Smooth muscle cell (in vitro differentiated cells): Measurements from ENCODE around the gene RHD. TPM values are rescaled to one million over a fixed set of nuclear protein-coding genes. Genes with fewer than 3 reads are reported as not detected.
A peak's percentile ranks its signal among the peaks of the same experiment; 100 is the strongest.

Experiments
- DNase-seq: peaks from one replicate; lab custom pipeline; 2025; ENCODE audit not compliant: unreplicated experiment; lab: John Stamatoyannopoulos, UW
- H2AFZ ChIP-seq: fragments of 200-600 bp; sonication (generic); 2 replicates; pipeline ENCODE4 v1.6.0; 2016; ENCODE audit warnings: antibody characterized with exemption, low read depth, mild to moderate bottlenecking
- H3F3A ChIP-seq: fragments of 200-600 bp; sonication (generic); 2 replicates; pipeline ENCODE4 v1.6.0; 2017; ENCODE audit warnings: antibody characterized with exemption, low read depth
- H3K27ac ChIP-seq: fragments of 200-600 bp; sonication (generic); 2 replicates; pipeline ENCODE4 v1.5.1; 2016; ENCODE audit warnings: low read depth, mild to moderate bottlenecking
- H3K27me3 ChIP-seq: fragments of 200-600 bp; sonication (generic); 2 replicates; pipeline ENCODE4 v1.6.1; 2016; ENCODE audit warnings: low read depth, mild to moderate bottlenecking
- H3K36me3 ChIP-seq: fragments of 200-600 bp; sonication (generic); 2 replicates; pipeline ENCODE4 v1.5.1; 2016; ENCODE audit warnings: low read depth
- H3K4me1 ChIP-seq: fragments of 200-600 bp; sonication (generic); 2 replicates; pipeline ENCODE4 v1.5.1; 2016; ENCODE audit warnings: low read depth
- H3K4me2 ChIP-seq: fragments of 200-600 bp; sonication (generic); 2 replicates; pipeline ENCODE4 v1.6.0; 2016; ENCODE audit warnings: mild to moderate bottlenecking
- H3K4me3 ChIP-seq: fragments of 200-600 bp; sonication (generic); 2 replicates; pipeline ENCODE4 v1.5.1; 2016; ENCODE audit warnings: mild to moderate bottlenecking
- H3K79me2 ChIP-seq: fragments of 200-600 bp; sonication (generic); 2 replicates; pipeline ENCODE4 v1.6.0; 2016; ENCODE audit warnings: low read depth, mild to moderate bottlenecking
- H3K9ac ChIP-seq: fragments of 200-600 bp; sonication (generic); 2 replicates; pipeline ENCODE4 v1.6.0; 2016; ENCODE audit warnings: low read depth
- H3K9me3 ChIP-seq: fragments of 200-600 bp; sonication (generic); replicated peaks from 2 replicates; pipeline ENCODE4 v1.5.1; 2016; ENCODE audit warnings: low read depth
- H4K20me1 ChIP-seq: fragments of 200-600 bp; sonication (generic); 2 replicates; pipeline ENCODE4 v1.6.0; 2016; ENCODE audit warnings: low read depth
- WGBS: methylation state at CpG from one replicate; pipeline ENCODE4 v1.1.7; 2016; ENCODE audit warnings: low lambda C conversion rate; 5-methylcytosine and 5-hydroxymethylcytosine counted together
- polyA plus RNA-seq: library from polyadenylated mRNA; unstranded; fragments of >200 nt; fragmentation: Nextera tagmentation; extraction: Ambion mirVana; gene quantifications from 2 replicates; pipeline ENCODE4 v1.2.1, GENCODE V29; 2016
- total RNA-seq: library from RNA; depleted of rRNA; stranded (reverse); fragments of >200 nt; gene quantifications from 2 replicates; pipeline ENCODE4 v1.2.3, GENCODE V29; 2014
- TF ChIP-seq, protein P1 (sequence below): fragments of 200-600 bp; sonication (generic); IDR thresholded peaks from 2 replicates; pipeline ENCODE4 v1.5.1; 2017; ENCODE audit warnings: borderline replicate concordance, mild to moderate bottlenecking, antibody characterized with exemption; ENCODE audit not compliant: insufficient read depth, poor library complexity, severe bottlenecking

Gene RHD
- total and polyA plus RNA-seq, 2 experiments from 2014 or later = not detected

DNA sequence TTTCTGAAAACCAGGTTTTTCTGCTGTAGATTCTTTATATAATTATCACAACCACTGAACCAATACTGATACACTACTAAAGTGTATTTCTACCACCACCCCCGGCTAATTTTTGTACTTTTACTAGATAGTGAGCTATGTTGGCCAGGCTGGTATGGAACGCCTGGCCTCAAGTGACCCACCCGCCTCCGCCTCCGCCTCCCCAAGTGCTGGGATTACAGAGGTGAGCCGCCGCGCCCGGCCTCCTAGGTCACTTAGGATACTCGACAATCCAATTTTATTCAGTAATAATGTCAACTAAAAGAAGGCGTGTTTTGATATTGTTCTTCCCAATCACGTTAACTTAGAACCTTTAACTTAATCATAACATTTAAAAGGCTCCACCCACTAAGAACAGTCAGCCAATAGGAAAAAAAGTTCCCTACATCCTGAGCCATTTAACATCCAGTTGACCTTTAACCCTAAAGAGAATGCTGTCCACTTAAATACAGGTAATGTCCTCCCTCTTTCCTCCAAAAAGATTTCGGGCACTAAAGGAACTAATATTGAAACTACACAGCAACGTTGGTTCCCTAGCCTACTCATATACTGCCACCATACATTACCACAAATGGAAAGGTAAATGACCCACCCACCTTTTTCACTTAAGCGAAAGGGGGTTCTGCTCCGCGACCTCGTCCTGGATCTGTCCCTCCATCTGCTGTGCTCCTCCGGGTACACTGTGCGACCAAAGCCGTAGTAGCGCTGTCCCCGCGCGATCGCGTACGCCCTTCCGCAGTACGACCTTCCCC is 26.3 kb upstream of the RHD start:
- DNase-seq = no peak
- Histone ChIP-seq H3K36me3 (peaks cover 28% of the 10 kb centered on the region), H3K9me3 (no peaks in the 10 kb centered on the region), H3K79me2 (peaks cover 42% of the 10 kb centered on the region), H3K27me3 (no peaks in the 10 kb centered on the region), H3K4me1 (peaks cover 8% of the 10 kb centered on the region), H3K9ac (peak overlapping the region; percentile 99), H3K27ac (peak overlapping the region; percentile 99), H4K20me1 (peaks cover 51% of the 10 kb centered on the region), H3K4me2 (peak overlapping the region; percentile 93), H3F3A (peaks cover 30% of the 10 kb centered on the region), H3K4me3 (peak overlapping the region; percentile 96), H2AFZ (no peak overlapping the region)
- TF ChIP-seq, protein P1, sequence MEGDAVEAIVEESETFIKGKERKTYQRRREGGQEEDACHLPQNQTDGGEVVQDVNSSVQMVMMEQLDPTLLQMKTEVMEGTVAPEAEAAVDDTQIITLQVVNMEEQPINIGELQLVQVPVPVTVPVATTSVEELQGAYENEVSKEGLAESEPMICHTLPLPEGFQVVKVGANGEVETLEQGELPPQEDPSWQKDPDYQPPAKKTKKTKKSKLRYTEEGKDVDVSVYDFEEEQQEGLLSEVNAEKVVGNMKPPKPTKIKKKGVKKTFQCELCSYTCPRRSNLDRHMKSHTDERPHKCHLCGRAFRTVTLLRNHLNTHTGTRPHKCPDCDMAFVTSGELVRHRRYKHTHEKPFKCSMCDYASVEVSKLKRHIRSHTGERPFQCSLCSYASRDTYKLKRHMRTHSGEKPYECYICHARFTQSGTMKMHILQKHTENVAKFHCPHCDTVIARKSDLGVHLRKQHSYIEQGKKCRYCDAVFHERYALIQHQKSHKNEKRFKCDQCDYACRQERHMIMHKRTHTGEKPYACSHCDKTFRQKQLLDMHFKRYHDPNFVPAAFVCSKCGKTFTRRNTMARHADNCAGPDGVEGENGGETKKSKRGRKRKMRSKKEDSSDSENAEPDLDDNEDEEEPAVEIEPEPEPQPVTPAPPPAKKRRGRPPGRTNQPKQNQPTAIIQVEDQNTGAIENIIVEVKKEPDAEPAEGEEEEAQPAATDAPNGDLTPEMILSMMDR = no peak
- 16% methylated on average over 30 of the region's 30 CpGs for WGBS

DNA sequence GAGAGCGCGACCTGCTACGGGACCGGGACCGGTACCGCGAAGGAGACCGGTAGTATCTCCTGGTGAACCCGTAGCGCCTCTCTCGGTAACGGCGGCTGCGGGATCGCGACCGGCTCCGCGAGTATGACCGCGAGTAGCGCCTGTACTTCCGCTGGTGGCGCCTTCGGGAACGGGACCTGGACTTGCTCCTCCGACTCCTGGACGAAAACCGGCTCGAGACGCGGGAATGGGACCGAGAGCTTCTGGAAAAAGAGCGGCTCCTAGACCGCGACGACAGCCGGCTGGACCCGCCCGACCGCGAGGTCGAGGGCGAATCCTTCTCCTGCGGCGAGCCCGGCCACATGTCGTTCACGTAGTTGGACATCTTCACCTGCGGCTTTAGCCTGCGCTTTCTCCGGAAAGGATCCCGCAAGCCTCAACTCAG is 25.7 kb upstream of the RHD start:
- H3K9ac ChIP-seq = peak overlapping the region; percentile 99
- peak; percentile 27 for DNase-seq
- no peaks in the 10 kb centered on the region for H3K27me3 ChIP-seq
- peaks cover 30% of the 10 kb centered on the region for H3F3A ChIP-seq
- TF ChIP-seq, protein P1 = no peak
- under 1% methylated on average over 53 of the region's 53 CpGs for WGBS
- peaks cover 8% of the 10 kb centered on the region for H3K4me1 ChIP-seq
- H3K36me3 ChIP-seq = peaks cover 28% of the 10 kb centered on the region
- H3K27ac ChIP-seq = peak overlapping the region; percentile 99
- peak overlapping the region; percentile 96 for H3K4me3 ChIP-seq
- peaks cover 42% of the 10 kb centered on the region for H3K79me2 ChIP-seq
- no peaks in the 10 kb centered on the region for H3K9me3 ChIP-seq
- peaks cover 51% of the 10 kb centered on the region for H4K20me1 ChIP-seq
- no peak overlapping the region for H2AFZ ChIP-seq
- H3K4me2 ChIP-seq = peak overlapping the region; percentile 93

DNA sequence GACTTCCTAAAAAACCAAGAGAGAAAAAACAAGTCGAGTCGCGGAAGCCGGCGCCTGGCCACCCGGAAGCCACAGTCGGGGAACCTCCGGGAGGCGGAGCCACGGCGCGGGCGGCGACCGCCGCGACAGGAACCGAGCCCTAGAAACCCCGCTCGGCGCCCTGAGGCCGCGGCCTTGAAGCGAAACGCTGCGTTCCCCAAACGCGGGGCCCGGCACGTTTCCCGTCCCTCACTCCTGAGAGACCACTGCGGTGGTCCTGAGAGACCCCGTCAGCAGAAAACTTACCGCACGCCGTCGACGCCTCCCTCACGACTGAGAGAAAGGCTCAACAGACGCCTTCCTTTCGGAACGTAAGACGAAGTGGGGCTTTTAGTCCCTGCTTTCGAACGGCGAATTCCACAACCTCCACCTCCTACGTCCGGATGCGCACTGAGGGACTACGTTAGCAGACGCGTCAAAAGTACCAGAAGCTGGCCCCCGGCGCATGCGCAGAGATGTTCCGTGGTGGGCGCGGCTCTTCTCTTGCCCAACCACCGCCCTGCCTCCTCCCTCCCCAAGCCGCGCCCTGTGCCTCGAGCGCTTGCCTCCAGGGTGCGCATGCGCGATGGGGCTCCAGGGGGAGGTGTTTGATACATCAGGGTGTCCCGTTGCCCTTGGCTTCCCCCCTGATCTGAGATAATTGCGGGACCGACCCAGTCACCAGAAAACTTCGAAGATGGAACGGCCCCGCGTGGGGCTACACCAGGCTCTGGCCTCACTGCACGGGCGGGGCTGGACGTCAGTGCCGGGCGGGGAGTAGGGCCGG is 25.1 kb upstream of the RHD start, which contains the start of gene RSRP1:
Gene RSRP1 (minus strand): TSS at position 431 of the 805 bp plus-strand sequence. CDS start 491 bp downstream, outside the sequence.
- H3K4me3 ChIP-seq = peak within 1 kb of the TSS; percentile 96
- H2AFZ ChIP-seq = peak within 1 kb of the TSS; percentile 90
- H3F3A ChIP-seq = peaks cover 27% of the 10 kb centered on the region
- peak within 1 kb of the TSS; percentile 93 for H3K4me2 ChIP-seq
- H3K4me1 ChIP-seq = peaks cover 8% of the 10 kb centered on the region
- TF ChIP-seq, protein P1 = no peak
- WGBS = under 1% methylated on average over 78 of the region's 79 CpGs
- H3K9ac ChIP-seq = peak within 1 kb of the TSS; percentile 99
- peak; percentile 97 for DNase-seq
- peaks cover 26% of the 10 kb centered on the region for H3K36me3 ChIP-seq
- H3K27ac ChIP-seq = peak within 1 kb of the TSS; percentile 99
- peaks cover 45% of the 10 kb centered on the region for H4K20me1 ChIP-seq
- no peaks in the 10 kb centered on the region for H3K9me3 ChIP-seq
- peaks cover 41% of the 10 kb centered on the region for H3K79me2 ChIP-seq
- no peaks in the 10 kb centered on the region for H3K27me3 ChIP-seq
